ENCODE data around the gene NBPF20. TPM values are rescaled to one million over a fixed set of nuclear protein-coding genes. Genes with fewer than 3 reads are reported as not detected.
"Not testable (repeated sequence)": the region's sequence is repeated elsewhere in the genome, so short reads cannot be mapped to it uniquely, and the experiment has no call there.

The NBPF20 gene
- 3.5 TPM for total RNA-seq

- peak; percentile 78 for DNase-seq (ENCODE audit: low spot score)
These were observed at the start of gene NBPF20 for GRCh38 chr1:145425436-145426029. NBPF20 (minus strand) TSS chr1:145425603; CDS start chr1:145405272, 20,331 bp downstream.

GRCh38 chr1:145474837-145475368 is 49.5 kb upstream of the NBPF20 start:
- not testable (repeated sequence) for DNase-seq (ENCODE audit: low spot score)

DNA sequence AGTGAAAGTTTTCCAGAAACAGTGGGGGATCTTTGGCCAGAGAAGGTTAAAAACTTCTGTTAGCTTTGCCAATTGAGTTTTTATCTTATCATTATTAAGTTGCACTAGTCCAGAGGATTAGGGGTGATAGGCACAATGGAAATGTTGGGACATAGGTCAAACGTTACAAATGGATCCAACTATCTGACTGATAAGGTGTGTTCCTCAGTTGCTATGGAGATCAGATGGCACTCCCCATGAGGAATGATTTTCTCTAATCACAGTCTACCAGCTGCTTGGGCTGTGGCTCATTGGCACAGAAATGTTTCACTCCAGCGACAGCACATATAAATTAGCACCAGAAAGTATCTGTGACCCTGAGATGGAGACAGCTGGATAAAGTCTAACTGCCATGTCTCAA is 47.3 kb upstream of the NBPF20 start:
- not testable (repeated sequence) for DNase-seq (ENCODE audit: low spot score)

GRCh38 chr1:145471365-145471764 is 46.0 kb upstream of the NBPF20 start:
- not testable (repeated sequence) for DNase-seq (ENCODE audit: low spot score)

GRCh38 chr1:145465405-145466144 is 40.2 kb upstream of the NBPF20 start:
- peak; percentile 63 for DNase-seq (ENCODE audit: low spot score)

DNA sequence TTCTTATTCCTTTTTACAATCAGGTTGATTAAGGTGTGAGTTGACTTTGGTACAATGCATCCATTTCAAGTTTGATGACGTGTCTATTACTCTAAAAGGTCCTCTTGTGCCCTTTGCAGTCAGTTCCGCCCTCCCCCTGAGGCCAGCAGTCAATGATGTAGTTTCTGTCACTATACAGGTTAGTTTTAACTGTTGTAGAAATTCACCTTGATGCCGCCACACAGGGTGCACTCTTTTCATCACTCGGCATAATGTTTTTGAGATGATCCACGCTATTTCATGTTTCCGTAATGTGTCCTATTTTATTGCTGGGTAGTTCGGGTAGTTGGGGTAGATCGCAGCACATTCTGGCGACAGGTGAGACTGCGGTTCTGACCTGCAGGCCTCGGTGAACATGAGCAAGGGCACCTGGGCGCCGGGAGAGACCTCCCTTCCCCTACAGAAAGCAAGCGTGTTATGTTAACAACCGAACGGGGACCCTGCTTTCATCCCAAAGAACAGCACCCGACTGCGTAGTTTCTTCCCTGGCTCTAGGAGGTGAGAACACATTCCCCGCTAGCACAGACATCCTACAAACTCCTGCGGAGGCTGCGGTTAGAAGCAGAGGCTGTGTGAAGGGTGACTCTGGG is 39.4 kb upstream of the NBPF20 start:
- DNase-seq (ENCODE audit: low spot score) = not testable (repeated sequence)

DNA sequence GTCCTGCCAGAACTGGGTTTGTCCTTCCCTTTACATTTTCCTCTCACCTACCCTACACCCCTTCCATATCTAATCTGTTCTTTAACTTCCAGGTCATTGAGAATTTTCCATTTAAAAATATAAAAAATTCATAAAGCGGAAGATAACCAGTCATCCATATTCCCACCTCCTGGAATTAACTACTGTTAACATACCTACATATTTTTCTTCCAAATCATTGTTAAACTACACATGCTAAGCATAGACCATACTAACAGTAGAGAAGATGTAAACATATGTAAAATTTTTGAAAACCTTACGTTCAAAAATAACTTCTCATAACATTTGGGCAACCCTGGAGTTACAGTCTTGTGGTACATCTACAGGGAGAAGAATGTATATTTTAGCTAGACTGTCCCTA is 38.6 kb upstream of the NBPF20 start:
- not testable (repeated sequence) for DNase-seq (ENCODE audit: low spot score)

GRCh38 chr1:145460684-145461083 is 35.3 kb upstream of the NBPF20 start:
- DNase-seq (ENCODE audit: low spot score) = not testable (repeated sequence)

GRCh38 chr1:145460048-145460447 is 34.6 kb upstream of the NBPF20 start:
- DNase-seq (ENCODE audit: low spot score) = not testable (repeated sequence)

DNA sequence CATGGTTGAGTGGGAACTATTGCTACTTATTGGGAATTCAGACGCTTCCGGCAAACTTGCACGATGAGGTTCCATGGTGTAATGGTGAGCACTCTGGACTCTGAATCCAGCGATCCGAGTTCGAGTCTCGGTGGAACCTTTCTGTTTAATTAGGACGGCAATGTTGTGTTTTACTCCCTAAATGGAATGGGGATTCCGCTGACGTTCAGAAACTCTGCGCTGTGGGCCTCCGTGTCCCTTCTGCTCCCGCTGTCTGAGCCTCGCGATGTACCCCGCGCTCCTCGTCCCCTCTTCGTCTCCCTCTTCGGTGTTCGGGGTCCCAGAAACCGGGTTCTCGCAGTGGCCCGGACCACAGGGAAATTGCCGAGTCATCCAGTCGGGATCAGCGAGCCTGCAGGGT is 34.2 kb upstream of the NBPF20 start:
- not testable (repeated sequence) for DNase-seq (ENCODE audit: low spot score)

DNA sequence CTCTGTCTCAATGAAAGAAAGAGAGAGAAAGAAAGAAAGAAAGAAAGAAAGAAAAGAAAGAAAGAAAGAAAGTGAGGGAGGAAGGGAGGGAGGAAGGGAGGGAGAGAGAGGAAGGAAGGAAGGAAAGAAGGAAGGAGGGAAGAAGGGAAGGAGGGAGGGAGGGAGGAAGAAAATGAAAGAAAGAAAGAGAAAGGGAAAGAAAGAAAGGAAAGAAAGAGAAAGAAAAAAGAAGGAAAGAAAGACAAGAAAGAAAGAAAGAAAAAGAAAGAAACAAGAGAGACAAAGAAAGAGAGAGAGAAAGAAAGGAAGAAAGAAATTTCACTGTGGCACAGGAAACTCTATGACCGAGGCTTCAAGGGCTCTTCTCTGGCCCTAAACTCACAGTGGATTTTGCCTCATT is 33.7 kb upstream of the NBPF20 start:
- not testable (repeated sequence) for DNase-seq (ENCODE audit: low spot score)

DNA sequence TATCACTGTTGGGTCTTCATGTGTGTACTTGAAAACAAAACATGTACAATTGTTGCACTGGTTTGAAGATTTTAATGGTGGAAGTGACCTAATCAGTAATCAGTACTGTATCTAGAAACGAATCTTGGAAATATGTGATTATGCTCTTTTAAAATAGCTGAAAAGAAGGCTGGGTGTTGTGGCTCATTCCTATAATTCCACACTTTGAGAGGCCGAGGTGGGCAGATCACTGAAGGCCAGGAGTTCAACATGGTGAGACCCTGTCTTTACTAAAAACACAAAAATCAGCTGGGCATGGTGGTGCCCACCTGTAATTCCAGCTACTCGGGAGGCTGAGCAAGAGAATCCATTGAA is 29.4 kb upstream of the NBPF20 start:
- not testable (repeated sequence) for DNase-seq (ENCODE audit: low spot score)

- not testable (repeated sequence) for DNase-seq (ENCODE audit: low spot score)
These were observed 28.7 kb upstream of the NBPF20 start for GRCh38 chr1:145453873-145454823.

DNA sequence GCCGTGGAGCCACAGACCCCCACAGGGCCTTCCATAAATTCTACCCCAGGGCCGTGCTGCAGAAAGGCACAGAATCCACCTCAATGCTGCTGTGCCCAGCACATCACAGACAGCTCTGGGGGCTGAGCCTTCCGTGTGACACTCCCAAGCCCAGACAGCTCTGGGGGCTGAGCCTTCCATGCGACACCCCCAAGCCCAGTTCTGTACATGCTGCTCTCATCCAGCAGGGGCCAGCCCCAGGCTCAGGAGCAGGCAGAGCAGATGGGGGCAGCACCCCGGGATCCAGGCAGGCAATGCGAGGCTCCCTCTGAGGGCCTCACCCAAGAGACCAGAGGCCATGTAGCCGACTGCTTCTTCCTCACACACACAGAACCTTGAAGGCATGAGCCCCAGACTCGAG is 27.1 kb upstream of the NBPF20 start:
- DNase-seq (ENCODE audit: low spot score) = not testable (repeated sequence)

- DNase-seq (ENCODE audit: low spot score) = not testable (repeated sequence)
These were observed 26.5 kb upstream of the NBPF20 start for GRCh38 chr1:145451914-145452313.

- DNase-seq (ENCODE audit: low spot score) = not testable (repeated sequence)
These were observed 19.8 kb upstream of the NBPF20 start for GRCh38 chr1:145445219-145445618.

DNA sequence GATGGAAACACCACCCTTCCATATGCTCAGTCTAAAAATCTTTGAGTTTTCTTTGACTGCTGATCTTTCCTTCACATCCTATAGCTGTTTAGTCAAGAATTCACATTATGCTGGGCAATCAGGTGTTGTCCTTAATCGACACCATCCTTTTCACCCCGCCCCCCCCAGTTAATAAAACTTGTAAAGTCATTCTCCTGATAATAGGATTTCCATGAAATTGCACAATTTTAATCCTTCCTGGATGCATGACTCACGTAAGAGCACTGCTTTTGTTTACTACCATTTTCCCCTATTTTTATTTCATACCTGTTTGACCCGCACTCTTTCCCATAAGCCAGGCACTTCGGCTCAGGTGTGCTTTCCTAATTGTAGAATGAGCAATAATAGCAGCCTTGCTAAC is 16.9 kb upstream of the NBPF20 start:
- not testable (repeated sequence) for DNase-seq (ENCODE audit: low spot score)

DNA sequence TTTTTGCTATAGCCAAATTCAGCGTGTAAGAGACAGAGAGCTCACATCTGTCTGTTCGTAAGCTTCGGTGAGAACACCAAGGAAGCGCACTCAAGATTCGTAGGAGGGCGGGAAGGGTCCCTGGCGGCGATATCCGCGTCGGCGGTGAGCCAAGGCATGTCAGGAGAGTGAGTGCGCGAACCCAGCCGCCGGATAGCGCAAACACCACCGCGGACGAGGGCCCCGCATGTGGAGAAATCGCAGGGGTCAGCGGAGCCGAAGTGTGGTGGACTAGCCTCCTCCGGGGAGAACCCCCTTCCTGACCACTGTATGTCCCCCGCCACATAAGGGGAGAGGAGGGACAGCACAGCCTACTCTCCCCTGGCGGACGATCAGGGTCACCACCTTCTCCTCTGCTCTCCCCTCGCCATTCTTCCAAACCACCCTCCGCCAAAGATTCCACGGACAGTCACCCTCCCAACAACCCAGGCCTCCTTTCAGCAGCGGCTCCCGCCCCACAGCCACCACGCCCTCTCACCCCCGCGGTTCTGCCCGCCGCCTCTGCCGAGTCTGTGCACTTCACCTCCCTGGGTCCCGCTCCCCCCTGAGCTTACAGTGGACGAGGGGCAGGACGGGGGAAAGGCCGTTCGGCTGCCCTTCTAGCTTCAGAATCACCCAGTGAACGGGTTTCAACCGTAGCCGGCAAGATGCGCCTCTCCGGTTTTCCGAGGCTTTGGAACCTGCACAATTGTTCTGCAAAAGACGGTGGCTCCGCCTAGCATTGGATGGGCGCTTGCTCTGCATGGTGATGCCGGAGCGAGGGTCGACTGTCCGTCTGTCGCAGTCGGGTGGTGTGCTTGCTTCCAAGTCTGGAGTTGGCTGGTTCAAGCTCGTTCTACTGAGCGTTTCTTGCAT is 6.2 kb upstream of the NBPF20 start:
- DNase-seq (ENCODE audit: low spot score) = not testable (repeated sequence)

GRCh38 chr1:145430830-145431229 is 5.4 kb upstream of the NBPF20 start:
- not testable (repeated sequence) for DNase-seq (ENCODE audit: low spot score)

GRCh38 chr1:145429329-145429728 is 3.9 kb upstream of the NBPF20 start:
- DNase-seq (ENCODE audit: low spot score) = not testable (repeated sequence)
